Mucosa of stomach (tissue), 1 donor: ENCODE results near the gene POLR3G.

Experiments
- H3K27me3 ChIP-seq: one replicate; pipeline ENCODE4 v1.7.0; 2013; ENCODE audit warnings: mild to moderate bottlenecking, low read length; ENCODE audit not compliant: control insufficient read depth, insufficient read depth
- H3K36me3 ChIP-seq: one replicate; pipeline ENCODE4 v1.7.0; 2013; ENCODE audit warnings: low read length; ENCODE audit not compliant: control insufficient read depth, insufficient read depth
- H3K4me1 ChIP-seq: one replicate; pipeline ENCODE4 v1.7.0; 2013; ENCODE audit warnings: mild to moderate bottlenecking, low read length; ENCODE audit not compliant: control insufficient read depth, insufficient read depth
- H3K4me3 ChIP-seq: one replicate; pipeline ENCODE4 v1.7.0; 2013; ENCODE audit warnings: low read length
- H3K9ac ChIP-seq: one replicate; pipeline ENCODE4 v1.7.0; 2013; ENCODE audit warnings: mild to moderate bottlenecking, low read length, moderate library complexity
- H3K9me3 ChIP-seq: one replicate; pipeline ENCODE4 v1.7.0; 2013; ENCODE audit warnings: mild to moderate bottlenecking, low read length, moderate library complexity; ENCODE audit not compliant: control insufficient read depth
- donor health status: Pancreatic carcinoma.

The POLR3G gene

GRCh38 chr5:90477073-90477472 lies 2.4 kb downstream of the POLR3G start:
- Histone ChIP-seq H3K4me1 (peaks cover 5% of the 10 kb centered on the region), H3K9me3 (no peaks in the 10 kb centered on the region), H3K9ac (no peak overlapping the region), H3K27me3 (no peaks in the 10 kb centered on the region), H3K4me3 (no peak overlapping the region), H3K36me3 (no peaks in the 10 kb centered on the region)

- Histone ChIP-seq H3K9ac (no peak overlapping the region), H3K4me3 (no peak overlapping the region), H3K36me3 (no peaks in the 10 kb centered on the region), H3K9me3 (no peaks in the 10 kb centered on the region), H3K4me1 (peaks cover 5% of the 10 kb centered on the region), H3K27me3 (no peaks in the 10 kb centered on the region)
These were observed 3.1 kb downstream of the POLR3G start for GRCh38 chr5:90477621-90478215.

GRCh38 chr5:90479611-90480385 lies 5.1 kb downstream of the POLR3G start:
- Histone ChIP-seq H3K4me1 (peaks cover 4% of the 10 kb centered on the region), H3K9ac (no peak overlapping the region), H3K9me3 (no peaks in the 10 kb centered on the region), H3K4me3 (no peak overlapping the region), H3K27me3 (no peaks in the 10 kb centered on the region), H3K36me3 (no peaks in the 10 kb centered on the region)

- Histone ChIP-seq H3K4me1 (no peaks in the 10 kb centered on the region), H3K9ac (no peak overlapping the region), H3K4me3 (no peak overlapping the region), H3K36me3 (no peaks in the 10 kb centered on the region), H3K9me3 (no peaks in the 10 kb centered on the region), H3K27me3 (no peaks in the 10 kb centered on the region)
These were observed 6.0 kb downstream of the POLR3G start for GRCh38 chr5:90480699-90481098.

- Histone ChIP-seq H3K4me1 (no peaks in the 10 kb centered on the region), H3K9me3 (no peaks in the 10 kb centered on the region), H3K9ac (no peak overlapping the region), H3K36me3 (no peaks in the 10 kb centered on the region), H3K4me3 (no peak overlapping the region), H3K27me3 (no peaks in the 10 kb centered on the region)
These were observed 8.5 kb downstream of the POLR3G start for GRCh38 chr5:90483206-90483605.

- H3K36me3 ChIP-seq = no peaks in the 10 kb centered on the region
- H3K4me3 ChIP-seq = no peak overlapping the region
- H3K9me3 ChIP-seq = no peaks in the 10 kb centered on the region
- no peaks in the 10 kb centered on the region for H3K4me1 ChIP-seq
- H3K27me3 ChIP-seq = no peaks in the 10 kb centered on the region
- no peak overlapping the region for H3K9ac ChIP-seq
These were observed 9.9 kb downstream of the POLR3G start for GRCh38 chr5:90484540-90484939.

- no peaks in the 10 kb centered on the region for H3K27me3 ChIP-seq
- no peak overlapping the region for H3K4me3 ChIP-seq
- no peaks in the 10 kb centered on the region for H3K36me3 ChIP-seq
- no peak overlapping the region for H3K9ac ChIP-seq
- H3K9me3 ChIP-seq = no peaks in the 10 kb centered on the region
- no peaks in the 10 kb centered on the region for H3K4me1 ChIP-seq
These were observed 14.1 kb downstream of the POLR3G start for GRCh38 chr5:90488791-90489190.

- Histone ChIP-seq H3K4me1 (no peaks in the 10 kb centered on the region), H3K36me3 (no peaks in the 10 kb centered on the region), H3K9ac (no peak overlapping the region), H3K9me3 (no peaks in the 10 kb centered on the region), H3K27me3 (no peaks in the 10 kb centered on the region), H3K4me3 (no peak overlapping the region)
These were observed 19.4 kb downstream of the POLR3G start for GRCh38 chr5:90494043-90494442.

- Histone ChIP-seq H3K4me3 (no peak overlapping the region), H3K9me3 (no peaks in the 10 kb centered on the region), H3K4me1 (no peaks in the 10 kb centered on the region), H3K9ac (no peak overlapping the region), H3K36me3 (no peaks in the 10 kb centered on the region), H3K27me3 (no peaks in the 10 kb centered on the region)
These were observed 20.5 kb downstream of the POLR3G start for GRCh38 chr5:90495146-90495545.

GRCh38 chr5:90503596-90503995 lies 28.9 kb downstream of the POLR3G start:
- H3K9ac ChIP-seq = no peak overlapping the region
- no peaks in the 10 kb centered on the region for H3K36me3 ChIP-seq
- H3K27me3 ChIP-seq = no peaks in the 10 kb centered on the region
- no peak overlapping the region for H3K4me3 ChIP-seq
- no peaks in the 10 kb centered on the region for H3K9me3 ChIP-seq
- no peaks in the 10 kb centered on the region for H3K4me1 ChIP-seq

GRCh38 chr5:90504743-90505142 lies 30.1 kb downstream of the POLR3G start:
- no peaks in the 10 kb centered on the region for H3K36me3 ChIP-seq
- H3K9me3 ChIP-seq = no peaks in the 10 kb centered on the region
- peaks cover 3% of the 10 kb centered on the region for H3K27me3 ChIP-seq
- H3K4me3 ChIP-seq = no peak overlapping the region
- H3K9ac ChIP-seq = no peak overlapping the region
- H3K4me1 ChIP-seq = no peaks in the 10 kb centered on the region

GRCh38 chr5:90506221-90506620 lies 31.6 kb downstream of the POLR3G start:
- H3K4me1 ChIP-seq = no peaks in the 10 kb centered on the region
- H3K4me3 ChIP-seq = no peak overlapping the region
- no peaks in the 10 kb centered on the region for H3K9me3 ChIP-seq
- H3K27me3 ChIP-seq = peaks cover 3% of the 10 kb centered on the region
- H3K36me3 ChIP-seq = no peaks in the 10 kb centered on the region
- H3K9ac ChIP-seq = no peak overlapping the region
